A673 (cell line): ENCODE results near the gene TMEM108. TPM values are rescaled to one million over a fixed set of nuclear protein-coding genes. Genes with fewer than 3 reads are reported as not detected.

Source experiments
- BruUV-seq: library from RNA; stranded (reverse); fragments of 400-500 nt; replicated peaks from 2 replicates; lab custom pipeline; 2021; lab: Mats Ljungman, UMichigan
- CTCF ChIA-PET: fragments of 300-600 bp; sonication (Branson Sonifier 250); formaldehyde crosslinking; loops from one replicate; lab custom pipeline; 2022; ENCODE audit warnings: antibody characterized with exemption; lab: Charles Lee
- POLR2A ChIA-PET: fragments of 300-600 bp; sonication (Branson Sonifier 250); formaldehyde crosslinking; loops from one replicate; lab custom pipeline; 2022; ENCODE audit warnings: antibody characterized with exemption; ENCODE audit not compliant: low non-redundant PET; lab: Charles Lee
- DNase-seq: peaks from one replicate; pipeline ENCODE4 v3.0.0-alpha.2; 2015; ENCODE audit warnings: low spot score
- H3K27ac ChIP-seq: fragments of 200-600 bp; sonication (generic); 2 replicates; pipeline ENCODE4 v1.5.1; 2016; ENCODE audit warnings: mixed run types, low read depth, mild to moderate bottlenecking, mixed read lengths, antibody characterized with exemption, low read length; ENCODE audit not compliant: poor library complexity, severe bottlenecking
- H3K27me3 ChIP-seq: fragments of 200-600 bp; sonication (generic); replicated peaks from 2 replicates; pipeline ENCODE4 v1.6.1; 2017; ENCODE audit warnings: mixed run types, low read depth, mild to moderate bottlenecking, mixed read lengths, antibody characterized with exemption, low read length; ENCODE audit not compliant: insufficient read depth, poor library complexity
- H3K36me3 ChIP-seq: fragments of 200-600 bp; sonication (generic); 2 replicates; pipeline ENCODE4 v1.6.1; 2016; ENCODE audit warnings: mixed run types, mild to moderate bottlenecking, mixed read lengths, antibody characterized with exemption, low read length; ENCODE audit not compliant: insufficient read depth, poor library complexity, severe bottlenecking
- H3K4me1 ChIP-seq: fragments of 200-600 bp; sonication (generic); 2 replicates; pipeline ENCODE4 v1.6.1; 2017; ENCODE audit warnings: mixed run types, mild to moderate bottlenecking, mixed read lengths, antibody characterized with exemption, low read length; ENCODE audit not compliant: insufficient read depth, poor library complexity, severe bottlenecking
- H3K4me3 ChIP-seq: fragments of 200-600 bp; sonication (generic); 2 replicates; pipeline ENCODE4 v1.5.1; 2016; ENCODE audit warnings: low read depth, mixed run types, mild to moderate bottlenecking, mixed read lengths, low read length; ENCODE audit not compliant: poor library complexity, severe bottlenecking
- H3K9me3 ChIP-seq: fragments of 200-600 bp; sonication (generic); 2 replicates; pipeline ENCODE4 v1.6.1; 2016; ENCODE audit warnings: mixed run types, low read depth, mild to moderate bottlenecking, mixed read lengths, antibody characterized with exemption, low read length; ENCODE audit not compliant: poor library complexity, severe bottlenecking
- EZH2 ChIP-seq: fragments of 200-600 bp; sonication (generic); IDR thresholded peaks from 2 replicates; pipeline ENCODE4 v1.6.1; 2017; ENCODE audit warnings: borderline replicate concordance, low read depth, mild to moderate bottlenecking, mixed read lengths, antibody characterized with exemption, low read length; ENCODE audit not compliant: poor library complexity, severe bottlenecking
- intact Hi-C: fragments of 100-400 bp; cut with micrococcal nuclease; formaldehyde crosslinking; loops from one replicate; pipeline ENCODE4 v1.10.0; 2022; ENCODE audit not compliant: unreplicated experiment
- total RNA-seq: library from RNA; stranded (reverse); gene quantifications from 2 replicates; pipeline ENCODE4 v1.2.3, GENCODE V29; 2021
- TF ChIP-seq, protein P1 (sequence below): fragments of 300-800, 200-600 bp; sonication (generic); conservative IDR thresholded peaks from 2 replicates; pipeline ENCODE4 v1.5.1; 2017; ENCODE audit warnings: low read depth, mild to moderate bottlenecking, antibody characterized with exemption, low read length, moderate library complexity, mixed read lengths

Gene TMEM108
- total RNA-seq, 1 experiment from 2014 or later = 0.30 TPM

DNA sequence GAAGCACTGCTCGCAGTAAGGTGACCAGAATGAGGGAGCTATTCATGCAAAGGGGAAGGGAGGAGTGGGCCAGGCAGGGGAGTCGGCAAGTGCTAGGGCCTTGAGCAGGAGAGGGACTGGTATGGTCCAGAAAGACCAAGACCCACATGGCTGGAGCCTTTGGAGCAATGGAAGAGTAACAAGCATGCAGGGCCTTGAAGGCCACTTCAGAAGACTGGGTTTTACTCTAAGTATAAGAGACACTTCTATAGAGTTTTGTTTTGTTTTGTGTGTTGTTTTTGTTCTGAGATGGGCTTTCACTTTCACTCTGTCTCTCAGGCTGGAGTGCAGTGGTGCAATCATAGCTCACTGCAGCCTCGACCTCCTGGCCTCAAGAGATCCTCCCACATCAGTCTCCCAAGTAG lies 403.7 kb downstream of the TMEM108 start:
- intact Hi-C loops = no loop called here
- DNase-seq = no peak
- Histone ChIP-seq H3K4me3 (no peak overlapping the region), H3K27ac (no peak overlapping the region), H3K36me3 (no peaks in the 10 kb centered on the region), H3K4me1 (no peaks in the 10 kb centered on the region), H3K9me3 (no peaks in the 10 kb centered on the region), H3K27me3 (no peaks in the 10 kb centered on the region)
- TF ChIP-seq EZH2 = no peak
- TF ChIP-seq, protein P1, sequence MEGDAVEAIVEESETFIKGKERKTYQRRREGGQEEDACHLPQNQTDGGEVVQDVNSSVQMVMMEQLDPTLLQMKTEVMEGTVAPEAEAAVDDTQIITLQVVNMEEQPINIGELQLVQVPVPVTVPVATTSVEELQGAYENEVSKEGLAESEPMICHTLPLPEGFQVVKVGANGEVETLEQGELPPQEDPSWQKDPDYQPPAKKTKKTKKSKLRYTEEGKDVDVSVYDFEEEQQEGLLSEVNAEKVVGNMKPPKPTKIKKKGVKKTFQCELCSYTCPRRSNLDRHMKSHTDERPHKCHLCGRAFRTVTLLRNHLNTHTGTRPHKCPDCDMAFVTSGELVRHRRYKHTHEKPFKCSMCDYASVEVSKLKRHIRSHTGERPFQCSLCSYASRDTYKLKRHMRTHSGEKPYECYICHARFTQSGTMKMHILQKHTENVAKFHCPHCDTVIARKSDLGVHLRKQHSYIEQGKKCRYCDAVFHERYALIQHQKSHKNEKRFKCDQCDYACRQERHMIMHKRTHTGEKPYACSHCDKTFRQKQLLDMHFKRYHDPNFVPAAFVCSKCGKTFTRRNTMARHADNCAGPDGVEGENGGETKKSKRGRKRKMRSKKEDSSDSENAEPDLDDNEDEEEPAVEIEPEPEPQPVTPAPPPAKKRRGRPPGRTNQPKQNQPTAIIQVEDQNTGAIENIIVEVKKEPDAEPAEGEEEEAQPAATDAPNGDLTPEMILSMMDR = no peak
- ChIA-PET POLR2A (no interaction called here), CTCF (no interaction called here)
- no TSS peak for BruUV-seq

DNA sequence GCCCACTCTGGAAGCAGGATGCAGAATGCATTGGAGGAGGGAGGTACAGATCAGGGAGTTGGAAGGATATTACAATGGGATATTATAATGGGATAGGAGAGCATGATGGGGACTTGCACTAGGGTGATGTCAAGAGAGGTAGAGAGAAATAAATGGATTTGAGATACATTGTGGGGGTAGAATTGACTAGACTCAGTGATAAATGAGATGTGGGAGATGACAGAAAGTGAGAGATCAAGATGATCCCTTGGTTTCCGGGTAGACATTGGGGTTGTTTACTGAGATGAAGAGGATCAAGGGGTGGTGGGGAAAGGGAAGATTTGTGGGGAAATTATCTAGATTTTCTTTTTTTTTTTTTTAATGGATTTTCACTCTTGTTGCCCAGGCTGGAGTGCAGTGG lies 404.3 kb downstream of the TMEM108 start:
- CTCF ChIA-PET = no interaction called here
- no peaks in the 10 kb centered on the region for H3K36me3 ChIP-seq
- H3K27ac ChIP-seq = no peak overlapping the region
- H3K4me1 ChIP-seq = no peaks in the 10 kb centered on the region
- intact Hi-C loops = no loop called here
- TF ChIP-seq EZH2 = no peak
- TF ChIP-seq, protein P1 = no peak
- no TSS peak for BruUV-seq
- H3K27me3 ChIP-seq = no peaks in the 10 kb centered on the region
- no peak for DNase-seq
- POLR2A ChIA-PET = no interaction called here
- H3K9me3 ChIP-seq = no peaks in the 10 kb centered on the region
- H3K4me3 ChIP-seq = no peak overlapping the region

DNA sequence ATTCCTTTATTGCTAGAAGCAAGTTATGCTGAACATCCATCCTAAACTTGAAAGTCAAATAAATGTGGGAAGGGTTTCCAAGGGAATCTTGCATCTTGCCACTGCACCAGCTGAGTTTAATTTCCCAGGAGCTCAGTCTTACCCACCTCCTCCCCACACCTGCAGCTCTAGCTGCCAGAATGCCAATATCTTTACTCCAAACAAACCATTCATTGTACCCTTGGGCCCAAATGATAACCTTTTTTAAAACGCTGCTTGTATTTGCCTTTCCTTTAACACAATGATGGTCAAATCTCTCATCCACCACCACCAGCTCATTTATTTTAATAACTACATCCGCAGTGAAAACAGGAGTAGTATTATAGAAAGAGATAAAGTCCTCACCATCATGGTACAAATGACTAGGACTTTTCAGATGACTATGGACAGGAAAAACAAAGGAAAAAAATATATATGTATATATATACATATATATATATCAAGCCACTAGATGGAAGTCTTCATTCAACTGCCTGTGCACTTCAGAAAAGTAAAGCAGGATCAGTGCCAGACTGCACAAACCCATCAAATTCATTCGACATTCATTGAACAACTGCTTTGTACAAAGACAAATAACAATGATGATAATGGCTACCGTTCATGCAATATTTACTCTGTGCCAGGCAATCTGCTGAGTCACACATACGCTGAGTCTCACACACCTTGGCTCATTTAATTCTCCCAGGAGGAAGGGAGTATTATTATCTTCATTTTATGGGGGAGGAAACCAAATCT lies 405.6 kb downstream of the TMEM108 start:
- TF ChIP-seq, protein P1 = no peak
- TF ChIP-seq EZH2 = no peak
- H3K27ac ChIP-seq = no peak overlapping the region
- CTCF ChIA-PET = no interaction called here
- BruUV-seq = no TSS peak
- H3K4me3 ChIP-seq = no peak overlapping the region
- H3K36me3 ChIP-seq = no peaks in the 10 kb centered on the region
- intact Hi-C loops = no loop called here
- H3K27me3 ChIP-seq = no peaks in the 10 kb centered on the region
- POLR2A ChIA-PET = no interaction called here
- no peaks in the 10 kb centered on the region for H3K4me1 ChIP-seq
- H3K9me3 ChIP-seq = no peaks in the 10 kb centered on the region
- no peak for DNase-seq
